ENCODE results near the gene FAM76B. TPM values are rescaled to one million over a fixed set of nuclear protein-coding genes. Genes with fewer than 3 reads are reported as not detected.

The FAM76B gene
- total RNA-seq, 1 donor from 2014 or later: 19.5 TPM

DNA sequence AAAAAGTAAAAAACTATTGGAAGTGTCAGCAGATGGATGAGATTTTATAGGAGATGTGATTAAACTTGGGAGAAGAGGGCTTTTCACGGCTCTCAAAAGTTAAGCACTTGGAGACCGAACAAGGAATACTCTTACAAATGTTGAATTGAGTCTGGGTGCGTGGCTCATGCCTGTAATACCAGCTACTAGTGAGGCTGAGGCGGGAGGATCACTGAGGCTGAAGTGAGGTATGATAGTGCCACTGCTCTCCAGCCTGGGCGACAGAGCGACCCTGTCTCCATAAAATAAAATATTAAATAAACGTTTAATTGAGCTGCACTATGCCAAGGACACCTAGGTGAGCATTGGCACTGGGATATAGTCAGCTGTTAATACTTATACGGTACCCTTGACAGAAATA, 2.6 kb upstream of the FAM76B start:
- no peak for DNase-seq (ENCODE audit: low spot score)
- Mint-ChIP-seq H3K36me3 (ENCODE audit: low read depth) (no peaks in the 10 kb centered on the region), H3K4me3 (ENCODE audit: unreplicated experiment) (peak overlapping the region; percentile 99), H3K9me3 (ENCODE audit: low read depth) (no peaks in the 10 kb centered on the region), H3K27ac (ENCODE audit: unreplicated experiment) (no peak overlapping the region), H3K4me1 (ENCODE audit: low read depth) (peaks cover 23% of the 10 kb centered on the region), H3K27me3 (ENCODE audit: low read depth) (no peaks in the 10 kb centered on the region)
- TF ChIP-seq, protein P1, sequence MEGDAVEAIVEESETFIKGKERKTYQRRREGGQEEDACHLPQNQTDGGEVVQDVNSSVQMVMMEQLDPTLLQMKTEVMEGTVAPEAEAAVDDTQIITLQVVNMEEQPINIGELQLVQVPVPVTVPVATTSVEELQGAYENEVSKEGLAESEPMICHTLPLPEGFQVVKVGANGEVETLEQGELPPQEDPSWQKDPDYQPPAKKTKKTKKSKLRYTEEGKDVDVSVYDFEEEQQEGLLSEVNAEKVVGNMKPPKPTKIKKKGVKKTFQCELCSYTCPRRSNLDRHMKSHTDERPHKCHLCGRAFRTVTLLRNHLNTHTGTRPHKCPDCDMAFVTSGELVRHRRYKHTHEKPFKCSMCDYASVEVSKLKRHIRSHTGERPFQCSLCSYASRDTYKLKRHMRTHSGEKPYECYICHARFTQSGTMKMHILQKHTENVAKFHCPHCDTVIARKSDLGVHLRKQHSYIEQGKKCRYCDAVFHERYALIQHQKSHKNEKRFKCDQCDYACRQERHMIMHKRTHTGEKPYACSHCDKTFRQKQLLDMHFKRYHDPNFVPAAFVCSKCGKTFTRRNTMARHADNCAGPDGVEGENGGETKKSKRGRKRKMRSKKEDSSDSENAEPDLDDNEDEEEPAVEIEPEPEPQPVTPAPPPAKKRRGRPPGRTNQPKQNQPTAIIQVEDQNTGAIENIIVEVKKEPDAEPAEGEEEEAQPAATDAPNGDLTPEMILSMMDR (IDR thresholded peaks at IDR 0.05): no peak

DNA sequence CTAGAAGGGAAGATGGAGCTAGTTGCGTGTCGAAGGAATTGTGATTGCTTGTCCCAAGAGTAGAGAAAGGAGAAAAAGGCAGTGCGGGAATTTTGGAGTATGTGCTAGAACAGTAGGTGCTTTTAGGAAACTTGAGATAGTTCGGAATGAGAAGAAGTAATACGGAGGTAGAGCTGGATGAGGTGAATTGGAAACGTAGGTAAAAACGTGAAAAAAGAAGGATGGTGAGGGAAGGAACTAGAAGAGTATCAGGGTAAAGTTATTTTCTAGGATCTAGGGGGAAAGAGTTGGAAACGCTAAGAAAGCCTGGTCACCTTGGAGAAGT, 2.1 kb upstream of the FAM76B start:
- no peaks in the 10 kb centered on the region for H3K27me3 Mint-ChIP-seq (ENCODE audit: low read depth)
- no peaks in the 10 kb centered on the region for H3K36me3 Mint-ChIP-seq (ENCODE audit: low read depth)
- no peaks in the 10 kb centered on the region for H3K9me3 Mint-ChIP-seq (ENCODE audit: low read depth)
- peaks cover 23% of the 10 kb centered on the region for H3K4me1 Mint-ChIP-seq (ENCODE audit: low read depth)
- no peak for DNase-seq (ENCODE audit: low spot score)
- H3K27ac Mint-ChIP-seq (ENCODE audit: unreplicated experiment): peak overlapping the region; percentile 100
- TF ChIP-seq, protein P1 (IDR thresholded peaks at IDR 0.05): no peak
- peak overlapping the region; percentile 99 for H3K4me3 Mint-ChIP-seq (ENCODE audit: unreplicated experiment)

DNA sequence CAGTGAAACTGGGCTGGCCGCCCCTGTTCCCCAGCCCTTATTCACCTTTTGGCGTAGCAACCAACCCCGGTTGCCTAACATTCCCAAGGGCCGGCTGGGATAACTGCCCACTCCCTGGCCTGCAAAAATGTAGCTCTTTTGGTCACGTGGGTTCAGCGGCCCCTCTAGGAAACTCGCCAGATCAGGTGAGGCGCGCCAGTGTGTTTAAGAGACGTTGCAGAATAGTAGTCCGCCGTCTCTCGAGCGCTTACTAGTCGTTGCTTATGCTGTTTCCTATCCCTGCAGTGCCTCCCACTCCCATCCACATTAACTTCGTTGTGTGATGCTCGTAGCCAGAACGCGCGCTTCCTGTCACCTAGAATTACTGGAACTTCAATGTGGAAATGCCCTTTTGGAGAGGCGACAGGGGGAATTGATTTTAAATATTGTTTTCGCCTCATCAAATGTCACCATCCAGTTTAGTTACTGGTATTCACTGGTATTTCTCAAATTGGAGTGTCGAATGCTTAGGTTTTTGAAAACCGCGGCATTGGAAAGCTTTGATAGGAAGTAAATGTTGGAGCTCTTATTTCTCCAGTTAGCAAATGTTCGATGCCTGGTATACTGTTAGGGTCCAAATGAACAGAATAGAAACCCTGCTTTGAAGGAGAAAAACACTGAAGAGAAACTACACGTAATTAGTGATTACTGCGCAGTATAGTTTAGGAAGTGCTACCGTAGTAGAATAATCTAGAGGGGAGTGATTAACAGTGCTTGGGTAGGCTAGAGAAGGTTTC, 1.5 kb upstream of the FAM76B start:
- Mint-ChIP-seq H3K4me1 (ENCODE audit: low read depth) (peaks cover 23% of the 10 kb centered on the region), H3K36me3 (ENCODE audit: low read depth) (peaks cover under 1% of the 10 kb centered on the region), H3K27me3 (ENCODE audit: low read depth) (no peaks in the 10 kb centered on the region), H3K9me3 (ENCODE audit: low read depth) (no peaks in the 10 kb centered on the region), H3K4me3 (ENCODE audit: unreplicated experiment) (peak overlapping the region; percentile 99), H3K27ac (ENCODE audit: unreplicated experiment) (peak overlapping the region; percentile 100)
- peak; percentile 68 for DNase-seq (ENCODE audit: low spot score)
- TF ChIP-seq, protein P1 (IDR thresholded peaks at IDR 0.05): no peak

DNA sequence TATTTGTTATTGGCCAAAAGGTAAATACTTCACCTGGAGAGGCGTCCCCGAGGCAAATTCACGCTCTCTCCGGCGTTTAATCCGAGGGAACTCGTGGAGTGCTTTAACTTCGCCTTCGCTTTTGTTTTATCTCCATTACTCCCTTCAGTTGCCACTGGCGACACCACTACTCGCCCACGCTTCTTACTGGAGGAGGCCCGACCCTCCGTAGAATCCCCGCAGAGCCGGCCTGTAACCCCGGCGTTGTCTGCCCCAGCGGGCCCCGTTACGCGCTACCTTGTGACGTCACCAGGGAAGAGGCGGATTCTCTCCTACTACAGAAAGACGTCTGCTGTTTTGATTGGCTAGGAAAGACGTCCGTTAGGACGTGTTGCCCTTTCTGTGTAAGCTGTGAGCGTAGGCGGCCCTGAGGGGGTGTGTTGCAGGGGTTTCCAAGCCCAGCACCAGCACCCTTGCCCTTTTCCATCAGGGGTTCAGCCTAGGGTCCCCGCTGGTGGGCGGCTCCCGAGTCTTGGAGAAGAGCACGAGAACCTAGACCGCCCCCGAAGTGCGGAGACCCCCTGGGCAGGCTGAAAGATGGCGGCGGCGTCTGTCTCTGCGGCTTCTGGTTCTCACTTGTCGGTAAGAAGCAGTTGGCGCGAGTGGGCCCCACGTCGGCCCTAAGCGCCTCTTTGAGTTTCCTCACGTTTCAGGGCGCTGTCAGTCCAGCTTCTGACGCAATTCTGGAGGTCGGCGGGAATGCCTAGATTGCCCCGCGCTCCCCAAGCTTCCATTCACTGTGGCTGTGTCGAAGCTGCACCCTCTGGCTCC, 746 bp upstream of the FAM76B start, which contains the start of gene CEP57:
CEP57 (plus strand) TSS at position 376 of the 810 bp plus-strand sequence; CDS start at position 577, 201 bp downstream.
- H3K4me1 Mint-ChIP-seq (ENCODE audit: low read depth): peaks cover 23% of the 10 kb centered on the region
- DNase-seq (ENCODE audit: low spot score): peak; percentile 96
- H3K27ac Mint-ChIP-seq (ENCODE audit: unreplicated experiment): peak within 1 kb of the TSS; percentile 100
- TF ChIP-seq, protein P1 (IDR thresholded peaks at IDR 0.05): no peak
- H3K27me3 Mint-ChIP-seq (ENCODE audit: low read depth): no peaks in the 10 kb centered on the region
- H3K36me3 Mint-ChIP-seq (ENCODE audit: low read depth): peaks cover 2% of the 10 kb centered on the region
- H3K9me3 Mint-ChIP-seq (ENCODE audit: low read depth): no peaks in the 10 kb centered on the region
- H3K4me3 Mint-ChIP-seq (ENCODE audit: unreplicated experiment): peak within 1 kb of the TSS; percentile 99

DNA sequence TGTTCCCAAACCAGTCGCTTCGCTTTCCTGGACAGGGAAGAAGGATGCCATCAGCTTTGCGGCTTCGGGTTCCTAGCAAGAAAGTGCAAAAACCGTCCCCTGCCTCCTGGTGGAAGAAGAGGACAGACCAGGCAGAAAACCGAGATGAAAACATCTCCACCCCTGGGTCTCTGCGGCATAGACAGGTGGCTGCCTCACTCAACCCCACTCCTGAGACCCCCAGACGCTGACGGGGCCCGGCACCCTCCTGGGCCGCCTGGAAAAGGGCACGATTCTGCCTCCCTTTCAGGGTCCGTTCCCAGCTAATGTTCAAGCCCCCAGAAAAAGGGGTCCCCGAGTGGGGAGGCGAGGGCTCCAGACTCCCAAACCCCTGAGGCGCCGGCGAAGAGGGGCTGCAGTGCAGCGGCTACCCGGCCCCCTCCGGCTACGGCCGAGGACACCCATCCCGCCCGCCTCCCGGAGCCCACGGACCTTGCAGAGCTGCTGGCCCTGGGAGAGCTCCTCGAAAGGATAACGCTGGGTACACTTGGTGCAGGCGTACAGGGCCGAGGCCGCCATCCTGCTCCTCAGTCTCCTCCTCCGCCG, 569 bp downstream of the FAM76B start:
- Mint-ChIP-seq H3K4me1 (ENCODE audit: low read depth) (peaks cover 23% of the 10 kb centered on the region), H3K4me3 (ENCODE audit: unreplicated experiment) (peak overlapping the region; percentile 99), H3K27me3 (ENCODE audit: low read depth) (no peaks in the 10 kb centered on the region), H3K9me3 (ENCODE audit: low read depth) (no peaks in the 10 kb centered on the region), H3K36me3 (ENCODE audit: low read depth) (peaks cover 3% of the 10 kb centered on the region), H3K27ac (ENCODE audit: unreplicated experiment) (peak overlapping the region; percentile 100)
- TF ChIP-seq, protein P1 (IDR thresholded peaks at IDR 0.05): peak; percentile 74
- peak; percentile 95 for DNase-seq (ENCODE audit: low spot score)

Data from chondrocyte (in vitro differentiated cells).